GM11168 (cell line): Measurements from ENCODE around the gene C6orf15.

Experiments
- in situ Hi-C: fragments of 300-500 bp; cut with MboI; formaldehyde crosslinking; loops from one replicate; pipeline ENCODE4 v1.12.0; 2022; ENCODE audit warnings: low sequenced_read_pairs; ENCODE audit not compliant: unreplicated experiment

Gene C6orf15

GRCh38 chr6:31113861-31114540 is 1.6 kb upstream of the C6orf15 start:
- in situ Hi-C loops = no loop called here

- in situ Hi-C loops = no loop called here
Measured at GRCh38 chr6:31111712-31112111, 663 bp downstream of the C6orf15 start.

- in situ Hi-C loops = no loop called here
Measured at GRCh38 chr6:31110825-31111582, 1.4 kb downstream of the C6orf15 start.

- in situ Hi-C loops = no loop called here
Measured at GRCh38 chr6:31107052-31107451, 5.3 kb downstream of the C6orf15 start.

GRCh38 chr6:31103136-31103535 is 9.2 kb downstream of the C6orf15 start:
- in situ Hi-C loops = no loop called here

- in situ Hi-C loops = no loop called here
Measured at GRCh38 chr6:31098449-31098938, 13.9 kb downstream of the C6orf15 start.

GRCh38 chr6:31096656-31097055 is 15.7 kb downstream of the C6orf15 start:
- in situ Hi-C loops = no loop called here

GRCh38 chr6:31096215-31096614 is 16.2 kb downstream of the C6orf15 start:
- in situ Hi-C loops = no loop called here

- in situ Hi-C loops = no loop called here
Measured at GRCh38 chr6:31094389-31094881, 17.9 kb downstream of the C6orf15 start.

- in situ Hi-C loops = no loop called here
Measured at GRCh38 chr6:31092769-31093505, 19.4 kb downstream of the C6orf15 start.

GRCh38 chr6:31092238-31092637 is 20.1 kb downstream of the C6orf15 start:
- in situ Hi-C loops = no loop called here

GRCh38 chr6:31091680-31092079 is 20.7 kb downstream of the C6orf15 start:
- in situ Hi-C loops = no loop called here

GRCh38 chr6:31090973-31091364 is 21.4 kb downstream of the C6orf15 start:
- in situ Hi-C loops = no loop called here

- in situ Hi-C loops = no loop called here
Measured at GRCh38 chr6:31090275-31090972, 22.0 kb downstream of the C6orf15 start.

GRCh38 chr6:31087494-31088089 is 24.8 kb downstream of the C6orf15 start:
- in situ Hi-C loops = loop anchor here (5.0 kb wide), 1 partner anchor 265 kb away; no protein-coding TSS in a partner anchor

- in situ Hi-C loops = loop anchor here (5.0 kb wide), 1 partner anchor 265 kb away; no protein-coding TSS in a partner anchor
Measured at GRCh38 chr6:31086788-31087440, 25.5 kb downstream of the C6orf15 start.

- in situ Hi-C loops = no loop called here
Measured at GRCh38 chr6:31083742-31084354, 28.5 kb downstream of the C6orf15 start.

- in situ Hi-C loops = no loop called here
Measured at GRCh38 chr6:31081872-31082271, 30.5 kb downstream of the C6orf15 start.
